Endothelial cell of umbilical vein (primary cell): Measurements from ENCODE around the gene DNAJC27. TPM values are rescaled to one million over a fixed set of nuclear protein-coding genes. Genes with fewer than 3 reads are reported as not detected.

Source experiments
- BruUV-seq: library from RNA; stranded (reverse); fragments of 400-500 nt; replicated peaks from 2 replicates; lab custom pipeline; 2021; lab: Mats Ljungman, UMichigan
- CTCF ChIA-PET: fragments of 300-600, 350-600 bp; sonication (Branson Sonifier 250); formaldehyde crosslinking; loops from one replicate; lab custom pipeline; 2021; ENCODE audit warnings: antibody characterized with exemption, inconsistent platforms; lab: Charles Lee
- POLR2A ChIA-PET: fragments of 300-600, 350-600 bp; sonication (Branson Sonifier 250); formaldehyde crosslinking; loops from one replicate; lab custom pipeline; 2021; ENCODE audit warnings: antibody characterized with exemption, inconsistent platforms; lab: Charles Lee
- DNase-seq: peaks from one replicate; pipeline ENCODE4 v3.0.0-alpha.2; 2011; ENCODE audit warnings: low read depth, low spot score
- FAIRE-seq: peaks from 2 replicates; lab custom pipeline; 2011; peaks lifted over from hg19 to GRCh38; lab: Jason Lieb, UNC
- H2AFZ ChIP-seq: 2 replicates; pipeline ENCODE4 v1.6.0; 2012; ENCODE audit warnings: low read depth, low read length, control low read depth, inconsistent platforms
- H3K27ac ChIP-seq: 2 replicates; pipeline ENCODE4 v1.5.1; 2011; ENCODE audit warnings: low read depth, mild to moderate bottlenecking, control low read depth, low read length, moderate library complexity; ENCODE audit not compliant: insufficient read depth
- H3K27me3 ChIP-seq, 2 experiments: 2 replicates each; pipeline versions ENCODE4 v1.6.0 to v1.6.1; 2011; ENCODE audit warnings: low read length in 2 of 2, mixed read lengths in 1 of 2; ENCODE audit not compliant: control insufficient read depth in 2 of 2, insufficient read depth in 2 of 2
- H3K36me3 ChIP-seq, 2 experiments: 2 replicates in 1 of 2; 3 replicates in 1 of 2; pipeline ENCODE4 v1.5.1; 2011; ENCODE audit warnings: low read length in 2 of 2, mild to moderate bottlenecking in 1 of 2, moderate library complexity in 1 of 2; ENCODE audit not compliant: control insufficient read depth in 2 of 2, insufficient read depth in 2 of 2; ENCODE audit errors: extremely low read depth in 1 of 2
- H3K4me1 ChIP-seq: 3 replicates; pipeline ENCODE4 v1.5.1; 2011; ENCODE audit warnings: mild to moderate bottlenecking, low read length; ENCODE audit not compliant: control insufficient read depth, insufficient read depth; ENCODE audit errors: extremely low read depth
- H3K4me2 ChIP-seq: 2 replicates; pipeline ENCODE4 v1.6.1; 2011; ENCODE audit warnings: low read length, control low read depth, mixed read lengths; ENCODE audit not compliant: insufficient read depth
- H3K4me3 ChIP-seq, 3 experiments: fragments of 200-600 bp in 1 of 3; sonication (generic), shearing (Covaris generic) in 1 of 3; replicated peaks in 1 of 3; 2 replicates each; pipeline ENCODE4 v1.5.1; 2011 to 2016; ENCODE audit warnings: control low read depth in 3 of 3, low read length in 3 of 3, mild to moderate bottlenecking in 2 of 3, inconsistent platforms in 1 of 3, low read depth in 1 of 3, moderate library complexity in 1 of 3; ENCODE audit not compliant: insufficient read depth in 1 of 3
- H3K79me2 ChIP-seq: 2 replicates; pipeline ENCODE4 v1.6.0; 2012; ENCODE audit warnings: low read length, inconsistent platforms; ENCODE audit not compliant: control insufficient read depth, insufficient read depth
- H3K9ac ChIP-seq: replicated peaks from 2 replicates; pipeline ENCODE3; 2011; ENCODE audit warnings: low read length, control low read depth; ENCODE audit not compliant: insufficient read depth; ENCODE audit errors: extremely low read depth
- H3K9me1 ChIP-seq: replicated peaks from 3 replicates; pipeline ENCODE4 v1.6.0; 2011; ENCODE audit warnings: mild to moderate bottlenecking, low read length; ENCODE audit not compliant: control insufficient read depth, insufficient read depth; ENCODE audit errors: extremely low read depth
- H3K9me3 ChIP-seq: replicated peaks from 2 replicates; pipeline ENCODE4 v1.5.1; 2012; ENCODE audit warnings: low read length, inconsistent platforms; ENCODE audit not compliant: control insufficient read depth, insufficient read depth
- H4K20me1 ChIP-seq: replicated peaks from 2 replicates; pipeline ENCODE3; 2011; ENCODE audit warnings: mild to moderate bottlenecking, low read length; ENCODE audit not compliant: control insufficient read depth, insufficient read depth; ENCODE audit errors: extremely low read depth
- EZH2 ChIP-seq: IDR thresholded peaks from 2 replicates; pipeline ENCODE4 v1.6.1; 2012; ENCODE audit warnings: borderline replicate concordance, low read depth, mild to moderate bottlenecking, moderate library complexity, low read length, inconsistent platforms; ENCODE audit not compliant: severe bottlenecking
- FOS ChIP-seq: IDR thresholded peaks from 2 replicates; pipeline ENCODE4 v1.6.1; 2011; ENCODE audit warnings: mild to moderate bottlenecking, low read length, moderate library complexity, borderline replicate concordance; ENCODE audit not compliant: insufficient read depth
- GATA2 ChIP-seq: IDR thresholded peaks from 2 replicates; pipeline ENCODE4 v1.7.0; 2011; ENCODE audit warnings: low read depth, mild to moderate bottlenecking, moderate library complexity, mixed read lengths, low read length; ENCODE audit not compliant: insufficient read length, insufficient read depth
- JUN ChIP-seq: IDR thresholded peaks from 2 replicates; pipeline ENCODE4 v1.6.1; 2011; ENCODE audit warnings: borderline replicate concordance, low read depth; ENCODE audit not compliant: insufficient read length, insufficient read depth
- MYC ChIP-seq: IDR thresholded peaks from one replicate; pipeline ENCODE4 v1.6.1; 2011; ENCODE audit warnings: mild to moderate bottlenecking, low read depth, low read length
- POLR2A ChIP-seq: IDR thresholded peaks from 2 replicates; pipeline ENCODE4 v1.6.1; 2012; ENCODE audit warnings: low read depth, mild to moderate bottlenecking, control low read depth, low read length
- POLR2AphosphoS5 ChIP-seq: IDR thresholded peaks from 2 replicates; pipeline ENCODE4 v1.6.1; 2012; ENCODE audit warnings: low read depth, mild to moderate bottlenecking, control low read depth, low read length, moderate library complexity; ENCODE audit not compliant: insufficient read depth
- dilution Hi-C: fragments of 300-500 bp; cut with MboI; formaldehyde crosslinking; loops from one replicate; pipeline ENCODE4 v1.15.0; 2019; ENCODE audit warnings: low sequenced_read_pairs; ENCODE audit not compliant: extremely low pct_ligation_motif_present
- intact Hi-C: fragments of 100-400 bp; cut with micrococcal nuclease; formaldehyde crosslinking; loops from one replicate; pipeline ENCODE4 v1.10.0; 2022
- polyA plus RNA-seq, 4 experiments: library from polyadenylated mRNA; depleted of rRNA in 3 of 4; stranded (reverse) in 3 of 4; unstranded in 1 of 4; fragments of >200 nt; gene quantifications; 2 replicates each; pipeline versions ENCODE4 v1.2.1 to v1.2.3, GENCODE V29; 2011 to 2012; ENCODE audit warnings: missing spikeins in 1 of 4
- total RNA-seq: library from RNA; stranded (reverse); gene quantifications from 2 replicates; pipeline ENCODE4 v1.2.3, GENCODE V29; 2021
- TF ChIP-seq, protein P1 (sequence below): IDR thresholded peaks from 2 replicates; pipeline ENCODE4 v1.6.1; 2011; ENCODE audit not compliant: insufficient read depth, insufficient read length
- TF ChIP-seq, protein P2 (sequence below), 2 donors: IDR thresholded peaks; 1 replicate in 1 of 2; 2 replicates in 1 of 2; pipeline ENCODE4 v1.5.1; 2011; ENCODE audit warnings: low read length in 2 of 2, mild to moderate bottlenecking in 2 of 2, moderate library complexity in 2 of 2, control low read depth in 1 of 2, inconsistent platforms in 1 of 2, low read depth in 1 of 2; ENCODE audit not compliant: insufficient read depth in 1 of 2; ENCODE audit errors: extremely low read depth in 1 of 2

Gene DNAJC27
- total and polyA plus RNA-seq, 2 donors (not counting 3 experiments of a cell fraction or from before 2014, with no cell fraction given): 1.3 to 3.2 TPM

GRCh38 chr2:24985511-24985910 lies 13.8 kb upstream of the DNAJC27 start:
- dilution Hi-C loops: no loop called here
- Histone ChIP-seq H3K4me1 (no peaks in the 10 kb centered on the region), H4K20me1 (no peaks in the 10 kb centered on the region), H3K27ac (no peak overlapping the region), H3K4me2 (no peak overlapping the region), H3K27me3 (peaks cover 8 to 15% of the 10 kb centered on the region in 2 experiments), H3K36me3 (no peaks in the 10 kb centered on the region), H3K9me3 (no peaks in the 10 kb centered on the region), H3K79me2 (no peaks in the 10 kb centered on the region), H3K4me3 (no peak overlapping the region), H2AFZ (no peak overlapping the region), H3K9ac (no peak overlapping the region), H3K9me1 (no peaks in the 10 kb centered on the region)
- POLR2A ChIA-PET: no interaction called here
- BruUV-seq: no TSS peak
- DNase-seq (no peak), FAIRE-seq (no peak)
- CTCF ChIA-PET: interaction anchor here (0.9 to 14.6 kb wide), 4 partner anchors 10 to 141 kb away, joined by 3 to 679 read pairs (median 12); no protein-coding TSS in a partner anchor
- intact Hi-C loops: no loop called here
- TF ChIP-seq FOS (no peak), POLR2AphosphoS5 (no peak), POLR2A (no peak), EZH2 (no peak), JUN (no peak), MYC (no peak)
- TF ChIP-seq, protein P1, sequence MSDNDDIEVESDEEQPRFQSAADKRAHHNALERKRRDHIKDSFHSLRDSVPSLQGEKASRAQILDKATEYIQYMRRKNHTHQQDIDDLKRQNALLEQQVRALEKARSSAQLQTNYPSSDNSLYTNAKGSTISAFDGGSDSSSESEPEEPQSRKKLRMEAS: no peak

- peaks cover 8 to 15% of the 10 kb centered on the region in 2 experiments for H3K27me3 ChIP-seq
- no peaks in the 10 kb centered on the region for H3K9me1 ChIP-seq
- no peak for TF ChIP-seq POLR2AphosphoS5
- TF ChIP-seq, protein P2, sequence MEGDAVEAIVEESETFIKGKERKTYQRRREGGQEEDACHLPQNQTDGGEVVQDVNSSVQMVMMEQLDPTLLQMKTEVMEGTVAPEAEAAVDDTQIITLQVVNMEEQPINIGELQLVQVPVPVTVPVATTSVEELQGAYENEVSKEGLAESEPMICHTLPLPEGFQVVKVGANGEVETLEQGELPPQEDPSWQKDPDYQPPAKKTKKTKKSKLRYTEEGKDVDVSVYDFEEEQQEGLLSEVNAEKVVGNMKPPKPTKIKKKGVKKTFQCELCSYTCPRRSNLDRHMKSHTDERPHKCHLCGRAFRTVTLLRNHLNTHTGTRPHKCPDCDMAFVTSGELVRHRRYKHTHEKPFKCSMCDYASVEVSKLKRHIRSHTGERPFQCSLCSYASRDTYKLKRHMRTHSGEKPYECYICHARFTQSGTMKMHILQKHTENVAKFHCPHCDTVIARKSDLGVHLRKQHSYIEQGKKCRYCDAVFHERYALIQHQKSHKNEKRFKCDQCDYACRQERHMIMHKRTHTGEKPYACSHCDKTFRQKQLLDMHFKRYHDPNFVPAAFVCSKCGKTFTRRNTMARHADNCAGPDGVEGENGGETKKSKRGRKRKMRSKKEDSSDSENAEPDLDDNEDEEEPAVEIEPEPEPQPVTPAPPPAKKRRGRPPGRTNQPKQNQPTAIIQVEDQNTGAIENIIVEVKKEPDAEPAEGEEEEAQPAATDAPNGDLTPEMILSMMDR (IDR thresholded peaks at IDR 0.05; ENCODE audit: extremely low read depth in 1 of 2, insufficient read depth in 1 of 2, low read depth in 1 of 2, low read length in 2 of 2): no peak
- TF ChIP-seq, protein P1: no peak
- TF ChIP-seq FOS: no peak
- TF ChIP-seq POLR2A: no peak
- no peak for TF ChIP-seq GATA2
- TF ChIP-seq EZH2: no peak
- TF ChIP-seq JUN: no peak
- no peaks in the 10 kb centered on the region for H3K36me3 ChIP-seq
- no peaks in the 10 kb centered on the region for H3K4me1 ChIP-seq
- no peaks in the 10 kb centered on the region for H3K9me3 ChIP-seq
- dilution Hi-C loops (no loop called here), intact Hi-C loops (no loop called here)
- H3K4me3 ChIP-seq: no peak overlapping the region
- POLR2A ChIA-PET: no interaction called here
- BruUV-seq: no TSS peak
- H4K20me1 ChIP-seq: no peaks in the 10 kb centered on the region
- no peak overlapping the region for H3K27ac ChIP-seq
- no peak overlapping the region for H3K4me2 ChIP-seq
- no peak for FAIRE-seq
- no peak overlapping the region for H3K9ac ChIP-seq
- CTCF ChIA-PET: interaction anchor here (0.5 to 14.6 kb wide), 6 partner anchors 9 to 179 kb away, joined by 3 to 679 read pairs (median 4); no protein-coding TSS in a partner anchor
- no peak for DNase-seq
- H3K79me2 ChIP-seq: no peaks in the 10 kb centered on the region
- H2AFZ ChIP-seq: no peak overlapping the region
Observed at GRCh38 chr2:24984912-24985311, 13.2 kb upstream of the DNAJC27 start.
